Esophagus (tissue), 2 donors: Measurements from ENCODE around the gene PNLDC1. TPM values are rescaled to one million over a fixed set of nuclear protein-coding genes. Genes with fewer than 3 reads are reported as not detected.
"Not testable (repeated sequence)": the region's sequence is repeated elsewhere in the genome, so short reads cannot be mapped to it uniquely, and the experiment has no call there.

Experiments used
- H3K27ac ChIP-seq, 2 donors: one replicate each; pipeline ENCODE4 v1.5.1; 2013; ENCODE audit warnings: low read depth in 2 of 2, mild to moderate bottlenecking in 2 of 2, inconsistent platforms in 1 of 2, low read length in 1 of 2, moderate library complexity in 1 of 2
- H3K27me3 ChIP-seq, 2 donors: one replicate each; pipeline ENCODE4 v1.6.1; 2013; ENCODE audit warnings: low read length in 2 of 2, control low read depth in 1 of 2, mild to moderate bottlenecking in 1 of 2; ENCODE audit not compliant: insufficient read depth in 2 of 2, control insufficient read depth in 1 of 2
- H3K36me3 ChIP-seq, 2 donors: one replicate each; pipeline ENCODE4 v1.6.1; 2013; ENCODE audit warnings: low read length in 1 of 2; ENCODE audit not compliant: control insufficient read depth in 2 of 2, insufficient read depth in 2 of 2
- H3K4me1 ChIP-seq, 2 donors: one replicate each; pipeline ENCODE4 v1.6.1; 2013; ENCODE audit warnings: low read length in 1 of 2; ENCODE audit not compliant: control insufficient read depth in 2 of 2, insufficient read depth in 2 of 2
- H3K4me3 ChIP-seq, 2 donors: one replicate each; pipeline ENCODE4 v1.5.1; 2013; ENCODE audit warnings: low read length in 2 of 2, mild to moderate bottlenecking in 2 of 2, low read depth in 1 of 2, moderate library complexity in 1 of 2
- H3K9me3 ChIP-seq, 2 donors: one replicate each; pipeline ENCODE4 v1.6.1; 2013; ENCODE audit warnings: mild to moderate bottlenecking in 2 of 2, low read depth in 1 of 2, low read length in 1 of 2, moderate library complexity in 1 of 2; ENCODE audit not compliant: control insufficient read depth in 2 of 2, insufficient read depth in 1 of 2
- WGBS, 2 donors: extraction: QIAGEN DNeasy Blood & Tissue Kit; methylation state at CpG; one replicate each; pipeline ENCODE4 v1.1.7; 2013; 5-methylcytosine and 5-hydroxymethylcytosine counted together
- polyA plus RNA-seq, 2 donors: library from polyadenylated mRNA; stranded (reverse); fragments of 200-250 nt; gene quantifications; one replicate each; pipeline ENCODE4 v1.2.3, GENCODE V29; 2013
- donor health status: healthy with polysubstance abuse.
- donor health status: Bipolar disorder and iron deficiency.

PNLDC1 gene
- polyA plus RNA-seq, 2 donors = 0.02 to 0.20 TPM

GRCh38 chr6:159838020-159838744 lies 38.1 kb downstream of the PNLDC1 start:
- H3K4me3 ChIP-seq = no peak overlapping the region
- 77 to 80% methylated on average over 7 of the region's 7 CpGs for WGBS, 2 donors
- H3K9me3 ChIP-seq = no peaks in the 10 kb centered on the region
- H3K27ac ChIP-seq = no peak overlapping the region
- H3K4me1 ChIP-seq = no peaks in the 10 kb centered on the region
- H3K36me3 ChIP-seq = no peaks in the 10 kb centered on the region
- H3K27me3 ChIP-seq = no peaks in the 10 kb centered on the region

- H3K27ac ChIP-seq = no peak overlapping the region
- H3K36me3 ChIP-seq = no peaks in the 10 kb centered on the region
- H3K27me3 ChIP-seq = no peaks in the 10 kb centered on the region
- WGBS, 2 donors = 74% methylated on average over 4 of the region's 4 CpGs
- no peaks in the 10 kb centered on the region for H3K9me3 ChIP-seq
- H3K4me1 ChIP-seq = no peaks in the 10 kb centered on the region
- H3K4me3 ChIP-seq = no peak overlapping the region
Observed at GRCh38 chr6:159842035-159842434, 42.0 kb downstream of the PNLDC1 start.

- WGBS, 2 donors = 76 to 84% methylated on average over 13 of the region's 13 CpGs
- no peaks in the 10 kb centered on the region for H3K36me3 ChIP-seq
- H3K4me3 ChIP-seq = no peak overlapping the region
- H3K9me3 ChIP-seq = no peaks in the 10 kb centered on the region
- H3K4me1 ChIP-seq = no peaks in the 10 kb centered on the region
- H3K27me3 ChIP-seq = no peaks in the 10 kb centered on the region
- no peak overlapping the region for H3K27ac ChIP-seq
Observed at GRCh38 chr6:159844737-159845645, 44.9 kb downstream of the PNLDC1 start.

GRCh38 chr6:159848552-159848951 lies 48.5 kb downstream of the PNLDC1 start:
- not testable (repeated sequence) for H3K4me1 ChIP-seq, H3K9me3 ChIP-seq, H3K27me3 ChIP-seq, H3K4me3 ChIP-seq, H3K27ac ChIP-seq, H3K36me3 ChIP-seq
- 86 to 91% methylated on average over 5 of the region's 5 CpGs for WGBS, 2 donors

GRCh38 chr6:159849851-159850250 lies 49.8 kb downstream of the PNLDC1 start:
- 83 to 96% methylated on average over 1 of the region's 1 CpG for WGBS, 2 donors
- H3K27ac ChIP-seq, H3K36me3 ChIP-seq, H3K9me3 ChIP-seq, H3K4me3 ChIP-seq, H3K27me3 ChIP-seq, H3K4me1 ChIP-seq: not testable (repeated sequence)

GRCh38 chr6:159852877-159853276 lies 52.8 kb downstream of the PNLDC1 start:
- Histone ChIP-seq H3K36me3 (no peaks in the 10 kb centered on the region), H3K4me3 (no peak overlapping the region), H3K27ac (no peak overlapping the region), H3K27me3 (no peaks in the 10 kb centered on the region), H3K4me1 (no peaks in the 10 kb centered on the region), H3K9me3 (no peaks in the 10 kb centered on the region)
- 36 to 43% methylated on average over 6 of the region's 6 CpGs for WGBS, 2 donors

- no peak overlapping the region for H3K4me3 ChIP-seq
- no peaks in the 10 kb centered on the region for H3K9me3 ChIP-seq
- no peak overlapping the region for H3K27ac ChIP-seq
- H3K27me3 ChIP-seq = no peaks in the 10 kb centered on the region
- H3K4me1 ChIP-seq = no peaks in the 10 kb centered on the region
- H3K36me3 ChIP-seq = no peaks in the 10 kb centered on the region
Observed at GRCh38 chr6:159853754-159854153, 53.7 kb downstream of the PNLDC1 start.

- H3K9me3 ChIP-seq = no peaks in the 10 kb centered on the region
- no peaks in the 10 kb centered on the region for H3K27me3 ChIP-seq
- no peaks in the 10 kb centered on the region for H3K36me3 ChIP-seq
- H3K4me1 ChIP-seq = no peaks in the 10 kb centered on the region
- no peak overlapping the region for H3K27ac ChIP-seq
- WGBS, 2 donors = 82 to 85% methylated on average over 3 of the region's 3 CpGs
- H3K4me3 ChIP-seq = no peak overlapping the region
Observed at GRCh38 chr6:159854959-159855358, 54.9 kb downstream of the PNLDC1 start.

- H3K4me3 ChIP-seq = no peak overlapping the region
- H3K27ac ChIP-seq = no peak overlapping the region
- 92 to 100% methylated on average over 1 of the region's 1 CpG for WGBS, 2 donors
- no peaks in the 10 kb centered on the region for H3K4me1 ChIP-seq
- no peaks in the 10 kb centered on the region for H3K27me3 ChIP-seq
- H3K36me3 ChIP-seq = no peaks in the 10 kb centered on the region
- H3K9me3 ChIP-seq = no peaks in the 10 kb centered on the region
Observed at GRCh38 chr6:159858259-159858658, 58.2 kb downstream of the PNLDC1 start.
